SK-N-MC (cell line): ENCODE results near the gene MAP3K3.
A peak's percentile ranks its signal among the peaks of the same experiment; 100 is the strongest.

Experiments
- EZH2 ChIP-seq: fragments of 200-600 bp; sonication (generic); IDR thresholded peaks from one replicate; pipeline ENCODE4 v1.6.1; 2017; ENCODE audit warnings: antibody characterized with exemption
- FOXP2 ChIP-seq: optimal IDR thresholded peaks from 2 replicates; pipeline ENCODE3; 2011; ENCODE audit warnings: mild to moderate bottlenecking, moderate library complexity; ENCODE audit not compliant: insufficient read depth; ENCODE audit errors: extremely low read length, control extremely low read depth
- POLR2AphosphoS5 ChIP-seq: IDR thresholded peaks from 2 replicates; pipeline ENCODE4 v1.6.1; 2012; ENCODE audit warnings: mild to moderate bottlenecking, low read depth, low read length, borderline replicate concordance

DNA sequence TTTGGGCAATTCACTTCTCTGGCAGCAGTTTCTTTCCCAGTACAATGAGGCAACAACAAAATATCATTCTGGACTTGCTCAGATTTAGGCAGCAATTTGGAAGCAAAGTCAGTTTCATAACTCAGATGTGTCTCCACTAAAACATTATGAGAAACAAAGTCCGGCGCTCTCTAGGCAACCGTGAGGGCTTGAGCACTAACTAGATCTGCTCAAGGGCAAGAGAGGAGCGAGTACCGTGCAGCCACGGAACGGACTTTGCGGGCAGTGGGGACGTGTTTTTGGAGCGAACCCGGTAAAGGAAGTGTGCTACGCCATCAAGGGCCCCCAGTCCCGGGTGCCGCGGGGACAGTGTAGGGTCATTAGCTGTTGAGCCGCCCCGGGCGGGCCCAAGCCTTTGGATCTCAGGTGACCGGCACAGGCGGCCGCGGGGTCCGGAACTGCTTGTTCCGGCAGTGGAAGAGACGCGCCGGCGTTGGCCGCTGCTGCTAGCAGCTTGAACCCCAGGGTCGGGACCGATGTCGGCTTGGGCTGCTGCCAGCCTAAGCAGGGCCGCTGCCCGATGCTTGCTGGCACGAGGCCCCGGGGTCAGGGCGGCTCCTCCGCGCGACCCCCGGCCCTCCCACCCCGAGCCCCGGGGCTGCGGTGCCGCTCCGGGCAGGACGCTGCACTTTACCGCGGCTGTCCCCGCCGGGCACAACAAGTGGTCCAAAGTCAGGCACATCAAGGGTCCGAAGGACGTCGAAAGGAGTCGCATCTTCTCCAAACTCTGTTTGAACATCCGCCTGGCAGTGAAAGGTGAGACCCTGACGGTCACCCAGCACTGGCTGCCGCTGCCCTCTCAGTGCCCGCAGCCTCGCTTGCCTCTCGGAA, 21.4 kb upstream of the MAP3K3 start, which contains the start of gene TACO1:
- TF ChIP-seq POLR2AphosphoS5 (peak; percentile 82), EZH2 (no peak), FOXP2 (peak; percentile 36)
